GM19240 (cell line): ENCODE results near the gene GPR42.
"Not testable (repeated sequence)": the region's sequence is repeated elsewhere in the genome, so short reads cannot be mapped to it uniquely, and the experiment has no call there.

Experiments
- DNase-seq: peaks from one replicate; pipeline ENCODE4 v3.0.0; 2011; ENCODE audit warnings: low spot score; ENCODE audit not compliant: insufficient read length

Gene GPR42

DNA sequence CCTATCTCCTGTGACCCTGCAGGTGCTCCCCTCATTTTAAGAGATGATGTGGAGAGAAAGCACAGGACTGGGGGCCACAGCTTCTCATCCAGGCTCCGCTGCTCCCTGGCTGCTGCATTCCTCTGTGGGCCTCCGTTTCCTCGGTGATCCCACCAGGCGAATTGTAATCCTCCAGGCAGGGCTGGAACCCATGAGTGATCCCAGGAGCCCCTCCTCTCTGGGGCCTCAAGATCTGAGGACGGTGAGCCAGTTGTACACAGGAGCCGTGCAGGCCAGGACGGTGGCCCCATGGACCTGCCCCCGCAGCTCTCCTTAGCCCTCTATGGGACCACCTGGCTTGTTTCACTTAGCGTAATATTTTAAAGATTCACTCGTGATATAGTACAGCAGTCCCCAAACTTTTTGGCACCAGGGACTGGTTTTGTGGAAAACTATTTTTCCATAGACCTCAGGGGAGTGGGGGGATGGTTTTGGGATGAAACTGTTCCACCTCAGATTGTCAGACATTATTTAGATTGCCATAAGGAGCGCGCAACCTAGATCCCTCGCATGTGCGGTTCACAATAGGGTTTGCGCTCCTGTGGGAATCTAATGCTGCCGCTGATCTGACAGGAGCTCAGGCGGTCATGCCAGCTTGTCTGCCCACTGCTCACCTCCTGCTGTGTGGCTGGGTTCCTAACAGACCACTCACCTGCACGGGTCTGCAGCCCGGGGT is 7.0 kb upstream of the GPR42 start:
- DNase-seq = no peak

DNA sequence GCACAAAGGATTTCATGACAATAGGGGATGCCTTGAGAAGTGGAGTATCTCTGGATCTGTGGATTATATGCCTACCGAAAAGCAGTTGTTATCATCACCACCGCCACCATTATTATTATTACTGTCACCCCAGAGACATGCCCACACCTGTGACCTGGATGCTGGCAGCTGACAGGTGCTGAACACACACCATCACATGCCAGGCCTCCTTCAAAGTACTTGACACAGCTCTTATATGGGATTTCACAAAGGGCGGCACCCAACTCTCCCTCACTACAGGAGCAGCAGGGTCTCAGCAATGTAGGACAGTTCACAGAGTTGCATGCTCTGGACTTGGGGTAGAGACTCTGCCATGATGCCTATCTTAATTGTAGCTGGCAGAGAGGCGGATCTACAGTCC is 5.6 kb upstream of the GPR42 start:
- DNase-seq = no peak

DNA sequence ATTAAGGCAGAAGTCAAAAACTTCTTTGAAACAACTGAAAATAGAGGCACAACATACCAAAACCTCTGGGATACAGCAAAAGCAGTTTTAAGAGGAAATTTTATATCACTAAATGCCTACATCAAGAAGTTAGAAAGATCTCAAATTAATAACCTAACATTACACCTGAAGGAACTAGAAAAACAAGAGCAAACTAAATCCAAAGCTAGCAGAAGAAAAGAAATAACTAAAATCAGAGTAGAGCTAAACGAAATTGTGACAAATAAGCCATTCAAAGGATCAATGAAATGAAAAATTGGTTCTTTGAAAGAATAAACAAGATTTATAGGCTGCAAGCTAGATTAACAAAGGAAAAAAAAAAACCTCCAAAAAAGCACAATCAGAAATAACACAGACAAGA is 2.5 kb upstream of the GPR42 start:
- no peak for DNase-seq

DNA sequence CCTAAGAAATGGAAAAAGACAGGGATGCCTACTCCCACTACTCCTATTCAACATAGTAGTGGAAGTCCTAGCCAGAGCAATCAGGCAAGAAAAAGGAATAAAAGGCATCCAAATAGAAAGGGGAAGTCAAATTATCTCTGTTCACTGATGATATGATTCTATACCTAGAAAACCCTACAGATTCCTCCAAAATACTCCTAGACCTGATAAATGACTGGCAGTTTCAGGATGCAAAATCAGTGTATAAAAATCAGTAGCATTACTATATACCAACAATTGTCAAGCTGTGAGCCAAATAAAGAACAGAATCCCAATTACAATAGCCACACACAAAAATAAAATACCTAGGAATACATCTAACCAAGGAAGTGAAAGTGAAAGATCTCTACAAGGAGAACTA is 1.3 kb upstream of the GPR42 start:
- DNase-seq = no peak

DNA sequence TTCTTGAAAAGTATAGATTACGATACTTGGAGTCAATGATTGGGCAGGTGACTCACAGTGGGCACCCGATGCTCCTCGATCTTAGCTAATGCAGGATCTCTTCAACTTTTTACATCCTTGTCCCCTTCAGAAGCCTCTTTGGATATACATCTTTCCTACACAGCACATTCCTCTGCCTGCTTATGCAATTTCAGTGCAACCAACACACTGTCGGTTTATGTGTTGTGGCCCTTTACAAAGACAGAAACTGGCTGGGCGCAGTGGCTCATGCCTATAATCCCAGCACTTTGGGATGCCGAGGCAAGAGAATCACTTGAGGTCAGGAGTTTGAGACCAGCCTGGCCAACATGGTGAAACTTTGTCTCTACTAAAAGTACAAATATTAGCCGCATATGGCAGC is 2.6 kb downstream of the GPR42 start:
- DNase-seq = no peak

DNA sequence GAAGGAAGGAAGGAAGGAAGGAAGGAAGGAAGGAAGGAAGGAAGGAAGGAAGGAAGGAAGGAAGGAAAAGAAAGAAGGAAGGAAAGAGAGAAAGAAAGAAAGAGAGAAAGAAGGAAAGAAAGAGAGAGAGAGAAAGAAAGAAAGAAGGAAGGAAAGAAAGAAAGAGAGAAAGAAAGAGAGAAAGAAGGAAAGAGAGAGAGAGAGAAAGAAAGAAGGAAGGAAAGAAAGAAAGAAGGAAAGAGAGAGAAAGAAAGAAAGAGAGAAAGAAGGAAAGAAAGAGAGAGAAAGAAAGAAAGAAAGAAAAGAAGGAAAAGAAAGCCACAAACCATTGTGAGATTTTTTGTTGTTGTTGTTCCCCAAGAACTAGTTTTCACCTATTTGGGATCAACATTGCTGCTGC is 3.2 kb downstream of the GPR42 start:
- DNase-seq = not testable (repeated sequence)

DNA sequence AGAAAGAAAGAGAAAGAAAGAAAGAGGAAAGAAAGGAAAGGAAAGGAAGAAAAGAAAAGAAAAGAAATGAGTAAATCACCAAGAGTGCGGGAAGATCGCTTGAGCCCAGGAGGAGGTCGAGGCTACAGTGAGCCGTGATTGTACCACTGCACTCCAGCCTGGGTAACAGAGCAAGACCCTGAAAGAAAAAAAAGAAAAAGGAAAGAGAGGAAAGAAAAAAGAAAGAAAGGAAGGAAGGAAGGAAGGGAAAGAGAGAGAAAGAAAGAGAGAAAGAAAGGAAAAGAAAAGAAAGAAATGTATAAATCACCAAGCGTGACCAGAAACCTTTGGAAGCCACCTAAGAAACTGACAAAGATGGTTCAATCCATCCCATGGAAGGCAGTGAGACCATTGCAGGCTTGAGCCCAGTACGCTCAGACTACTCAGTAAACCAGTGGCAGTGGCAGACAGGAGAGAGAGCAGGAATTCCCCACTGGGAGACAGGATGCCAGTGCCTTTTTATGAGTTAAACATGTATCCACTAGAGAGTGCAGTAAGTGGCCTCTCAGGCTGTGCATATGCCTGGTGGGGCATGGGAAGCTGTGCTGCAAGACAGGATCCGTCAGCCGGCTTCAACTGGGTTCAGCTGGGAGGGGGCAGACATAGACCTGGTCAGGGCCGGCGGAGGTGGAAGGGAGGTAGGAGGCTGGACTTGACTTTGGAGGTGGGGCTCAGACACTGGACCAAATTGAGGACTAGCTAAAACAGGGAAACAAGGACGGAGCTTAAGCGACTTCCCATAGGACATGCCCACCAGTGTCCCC is 4.8 kb downstream of the GPR42 start:
- DNase-seq = no peak

DNA sequence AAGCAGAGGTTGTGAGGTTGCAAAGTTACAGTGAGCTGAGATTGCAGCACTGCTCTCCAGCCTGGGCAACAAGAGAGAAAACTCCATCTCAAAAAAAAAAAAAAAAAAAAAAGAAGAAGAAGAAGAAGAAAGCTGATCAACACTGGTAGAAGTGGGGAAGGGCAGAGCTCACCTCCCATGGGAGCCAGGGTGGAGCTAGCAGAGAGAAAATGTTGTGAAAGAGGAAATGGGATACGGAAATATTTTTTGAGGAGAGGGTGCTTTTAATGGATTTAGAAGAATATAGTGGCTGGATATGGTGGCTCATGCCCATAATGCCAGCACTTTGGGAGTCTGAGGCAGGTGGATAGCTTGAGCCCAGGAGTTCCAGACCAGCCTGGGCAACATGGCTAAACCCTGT is 6.8 kb downstream of the GPR42 start:
- no peak for DNase-seq

DNA sequence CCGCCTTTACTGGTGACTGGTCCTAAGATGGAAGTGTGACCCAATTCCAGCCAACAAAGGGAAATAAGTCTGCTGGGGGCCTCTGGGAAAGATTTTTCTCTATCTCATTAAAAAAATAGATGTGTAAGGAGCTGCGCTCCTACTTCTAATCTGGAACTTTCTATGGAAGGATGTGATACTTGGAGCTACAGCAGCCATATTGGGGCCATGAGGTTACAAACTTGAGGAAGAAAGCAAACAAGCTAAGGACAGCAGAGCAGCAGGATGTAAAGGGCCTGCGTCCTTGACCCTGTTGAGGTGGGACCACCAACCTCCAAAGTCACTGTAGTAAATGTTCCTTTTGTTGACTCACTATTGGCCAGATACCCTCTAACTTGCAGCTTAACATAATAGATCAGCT is 7.5 kb downstream of the GPR42 start:
- DNase-seq = no peak

DNA sequence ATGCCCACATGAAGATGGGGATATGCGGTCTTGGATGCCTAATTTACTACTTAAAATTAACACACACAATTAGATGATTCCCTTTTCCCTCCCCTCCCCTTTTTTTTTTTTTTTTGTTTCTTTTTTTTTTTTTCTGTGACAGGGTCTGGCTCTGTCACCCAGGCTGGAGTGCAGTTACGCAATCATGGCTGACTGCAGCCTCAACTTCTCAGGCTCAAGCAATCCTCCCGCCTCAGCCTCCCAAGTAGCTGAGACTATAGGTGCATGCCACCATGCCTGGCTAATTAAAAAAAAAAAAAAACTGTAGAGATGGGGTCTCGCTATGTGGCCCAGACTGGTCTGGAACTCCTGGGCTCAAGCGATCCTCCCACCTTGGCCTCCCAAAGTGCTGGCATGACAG is 8.7 kb downstream of the GPR42 start:
- DNase-seq = not testable (repeated sequence)

DNA sequence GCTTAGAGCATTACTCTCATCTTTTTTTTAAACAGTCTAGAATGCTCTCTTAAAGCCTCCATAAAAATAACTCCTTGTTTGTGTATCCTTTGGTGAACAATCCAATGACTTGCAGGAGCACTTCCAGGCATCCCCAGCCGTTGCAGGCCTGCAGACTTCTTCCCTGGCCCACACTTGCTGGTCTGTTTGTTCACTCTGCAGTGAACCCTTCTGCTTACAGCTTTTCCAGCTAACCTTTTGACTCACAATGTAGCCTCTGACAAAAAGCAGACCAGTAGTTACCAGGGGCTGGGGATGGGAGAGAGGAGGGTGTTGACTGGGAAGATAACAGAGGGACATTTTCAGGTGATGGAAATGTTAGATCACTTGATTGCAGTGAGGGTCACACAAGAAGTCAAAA is 9.1 kb downstream of the GPR42 start:
- DNase-seq = no peak

DNA sequence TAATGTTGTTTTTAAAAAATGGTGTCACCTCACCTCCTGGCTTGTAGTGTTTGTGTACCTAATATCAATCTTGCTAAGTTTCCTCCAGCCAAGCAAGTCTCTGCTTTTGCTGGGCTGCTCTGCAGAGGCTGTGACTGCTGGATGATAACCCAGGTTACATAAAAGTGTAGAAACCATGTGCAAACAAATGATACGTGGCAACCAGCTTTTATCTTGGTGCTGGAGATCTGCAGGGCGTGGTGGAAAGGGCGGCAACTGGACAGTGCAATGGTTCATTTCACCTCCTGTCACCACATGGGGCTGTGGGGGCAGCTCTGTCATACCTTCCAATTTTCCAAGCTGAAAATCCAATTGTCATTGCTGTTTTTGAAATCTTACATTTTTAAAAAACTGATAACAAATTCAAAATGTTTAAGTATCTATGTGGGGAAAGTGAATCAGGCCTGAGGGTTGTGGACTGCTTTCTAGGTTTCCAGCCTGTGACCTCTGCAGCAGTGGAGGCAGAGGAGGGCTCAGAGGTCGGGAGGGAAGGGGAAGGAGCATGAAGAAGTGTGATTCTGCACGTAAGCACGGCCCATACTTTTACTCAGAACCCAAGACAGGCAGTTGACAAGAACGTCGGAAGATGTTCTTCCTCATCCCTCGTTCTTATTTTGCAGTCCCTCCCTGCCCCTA is 9.7 kb downstream of the GPR42 start:
- no peak for DNase-seq

DNA sequence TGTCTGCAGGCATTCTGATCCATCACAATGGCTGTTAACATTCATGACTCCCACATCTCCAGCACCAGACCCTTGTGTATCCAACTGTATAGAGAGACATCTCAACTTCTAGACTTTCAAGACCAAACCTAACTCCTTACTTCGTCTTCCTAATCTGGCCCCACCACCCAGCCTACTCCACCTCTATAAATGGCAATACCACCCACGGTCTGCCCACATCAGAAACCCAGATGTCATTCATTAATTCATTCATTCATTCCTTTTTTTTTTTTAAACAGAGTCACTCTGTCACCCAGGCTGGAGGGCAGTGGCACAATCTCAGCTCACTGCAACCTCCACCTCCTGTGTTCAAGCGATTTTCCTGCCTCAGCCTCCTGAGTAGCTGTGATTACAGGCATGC is 10.4 kb downstream of the GPR42 start:
- no peak for DNase-seq

DNA sequence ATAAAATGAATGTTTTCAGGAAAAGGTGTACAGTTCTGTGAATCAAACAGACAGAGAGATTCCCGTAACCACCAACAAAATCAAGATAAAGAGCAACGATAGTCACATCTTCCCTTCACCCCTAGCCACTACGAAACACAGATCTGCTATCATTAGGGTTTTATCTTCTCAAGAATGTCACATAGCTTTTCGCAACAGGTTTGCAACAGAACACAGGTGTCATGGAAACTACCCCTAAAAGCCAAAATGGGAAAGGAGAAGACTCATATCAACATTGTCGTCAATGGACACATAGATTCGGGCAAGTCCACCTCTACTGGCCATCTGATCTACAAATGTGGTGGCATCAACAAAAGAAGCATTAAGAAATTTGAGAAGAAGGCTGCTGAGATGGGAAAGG is 11.1 kb downstream of the GPR42 start:
- DNase-seq = no peak

DNA sequence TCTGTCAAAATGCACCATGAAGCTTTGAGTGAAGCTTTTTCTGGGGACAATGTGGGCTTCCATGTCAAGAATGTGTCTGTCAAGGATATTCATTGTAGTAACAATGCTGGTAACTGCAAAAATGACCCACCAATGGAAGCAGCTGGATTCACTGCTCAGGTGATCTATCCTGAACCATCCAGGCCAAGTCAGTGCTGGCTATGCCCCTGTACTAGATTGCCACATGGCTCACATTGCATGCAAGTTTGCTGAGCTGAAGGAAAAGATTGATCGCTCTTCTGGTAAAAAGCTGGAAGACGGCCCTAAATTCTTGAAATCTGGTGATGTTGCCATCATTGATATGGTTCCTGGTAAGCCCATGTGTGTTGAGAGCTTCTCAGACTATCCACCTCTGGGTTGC is 12.7 kb downstream of the GPR42 start:
- no peak for DNase-seq

DNA sequence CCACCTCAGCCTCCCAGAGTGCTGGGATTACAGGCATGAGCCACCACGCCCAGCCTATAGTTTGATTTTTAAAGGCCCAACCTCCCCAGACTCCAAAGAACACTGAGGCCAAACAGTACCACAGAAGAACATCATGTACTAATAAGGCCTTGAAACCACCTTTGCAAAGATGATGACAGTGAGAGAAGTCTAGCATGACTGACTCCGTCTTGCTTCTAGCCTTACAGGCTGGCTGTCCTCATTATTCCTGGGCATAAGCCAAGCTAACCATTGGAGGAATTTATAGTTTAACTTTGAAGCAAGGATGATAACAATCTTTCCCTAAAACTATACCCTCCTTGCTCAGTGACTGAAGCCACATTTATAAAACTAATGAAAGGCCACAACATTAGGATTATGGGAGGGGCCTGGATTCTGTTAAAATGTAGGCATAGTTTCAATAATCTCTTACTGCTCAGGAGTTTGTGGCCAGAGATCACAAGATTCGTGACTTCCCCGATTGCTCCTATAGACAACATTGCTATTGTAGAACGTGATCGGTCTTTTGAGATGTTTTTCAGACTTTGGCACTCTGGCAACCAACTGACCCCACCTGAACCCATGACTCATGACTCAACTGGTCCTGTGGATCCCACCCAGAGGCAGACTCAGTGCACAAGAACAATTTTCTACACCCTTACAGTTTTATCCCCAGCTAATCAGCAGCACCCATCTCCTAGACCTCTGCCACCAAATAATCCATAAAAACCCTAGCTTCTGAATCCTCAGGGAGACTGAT is 17.6 kb downstream of the GPR42 start:
- DNase-seq = no peak

DNA sequence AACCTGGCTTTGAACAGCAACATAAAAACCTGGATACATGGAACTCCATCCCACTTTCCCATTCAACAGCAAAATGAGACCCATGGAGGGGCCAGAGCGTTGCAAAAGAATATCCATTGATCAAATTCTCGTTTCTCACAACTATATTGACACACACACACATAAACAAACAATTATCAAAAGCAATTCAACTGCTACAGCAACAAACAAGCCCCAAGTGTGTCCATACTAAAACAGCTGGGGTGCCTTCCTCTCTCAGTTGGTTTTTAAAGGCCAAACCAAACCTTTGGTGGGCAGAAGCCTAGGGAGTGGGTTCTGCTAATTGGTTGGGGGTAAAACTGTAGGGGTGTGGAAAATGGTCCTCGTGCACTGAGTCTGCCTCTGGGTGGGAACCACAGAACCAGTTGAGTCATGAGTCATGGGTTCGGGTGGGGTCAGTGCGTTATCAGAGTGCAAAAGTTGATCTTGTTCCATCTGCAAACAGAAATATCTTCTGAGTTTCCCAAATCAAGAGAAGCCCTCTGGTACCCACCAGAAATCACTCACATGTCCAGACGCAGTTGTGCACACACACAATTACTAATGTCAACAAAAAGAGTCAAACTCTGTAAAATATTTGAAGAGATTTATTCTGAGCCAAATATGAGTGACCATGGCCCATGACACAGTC is 18.5 kb downstream of the GPR42 start:
- no peak for DNase-seq

DNA sequence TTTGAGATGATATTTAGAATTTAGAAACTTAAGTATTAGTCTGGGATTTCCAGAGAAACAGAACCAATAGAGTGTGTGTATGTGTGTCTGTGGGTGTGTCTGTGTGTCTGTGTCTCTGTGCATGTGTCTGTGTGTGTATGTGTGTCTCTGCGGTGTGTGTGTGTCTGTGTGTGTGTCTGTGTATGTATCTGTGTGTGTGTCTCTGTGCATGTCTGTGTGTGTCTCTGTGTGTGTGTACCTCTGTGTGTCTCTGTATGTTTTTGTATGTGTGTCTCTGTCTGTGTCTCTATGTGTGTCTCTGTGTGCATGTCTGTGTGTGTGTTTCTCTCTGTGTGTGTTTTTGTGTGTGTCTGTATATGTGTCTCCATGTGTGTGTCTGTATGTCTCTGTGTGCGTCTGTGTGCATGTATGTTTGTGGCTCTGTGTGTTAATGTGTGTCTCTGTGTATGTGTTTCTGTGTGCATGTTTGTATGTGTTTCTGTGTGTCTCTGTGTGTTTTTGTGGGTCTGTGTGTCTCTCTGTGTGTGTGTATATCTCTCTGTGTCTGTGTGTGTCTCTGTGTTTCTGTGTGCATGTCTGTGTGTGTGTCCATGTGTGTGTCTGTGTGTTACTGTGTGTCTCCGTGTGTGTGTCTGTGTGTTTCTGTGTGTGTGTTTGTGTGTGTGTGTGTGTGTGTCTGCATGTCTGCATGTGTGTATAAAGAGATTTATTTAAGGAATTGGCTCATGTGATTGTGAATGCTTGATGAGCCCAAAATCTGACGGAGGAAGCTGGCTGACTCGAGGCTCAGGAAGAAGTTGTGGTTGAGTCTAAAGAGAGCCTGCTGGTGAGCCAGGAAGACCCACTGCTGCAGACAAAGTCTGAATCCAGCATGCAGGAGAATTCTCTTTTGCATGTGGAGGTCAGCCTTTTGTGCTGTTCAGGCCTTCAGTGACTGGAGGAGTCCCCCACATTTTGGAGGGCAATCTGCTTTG is 22.2 kb downstream of the GPR42 start:
- no peak for DNase-seq

DNA sequence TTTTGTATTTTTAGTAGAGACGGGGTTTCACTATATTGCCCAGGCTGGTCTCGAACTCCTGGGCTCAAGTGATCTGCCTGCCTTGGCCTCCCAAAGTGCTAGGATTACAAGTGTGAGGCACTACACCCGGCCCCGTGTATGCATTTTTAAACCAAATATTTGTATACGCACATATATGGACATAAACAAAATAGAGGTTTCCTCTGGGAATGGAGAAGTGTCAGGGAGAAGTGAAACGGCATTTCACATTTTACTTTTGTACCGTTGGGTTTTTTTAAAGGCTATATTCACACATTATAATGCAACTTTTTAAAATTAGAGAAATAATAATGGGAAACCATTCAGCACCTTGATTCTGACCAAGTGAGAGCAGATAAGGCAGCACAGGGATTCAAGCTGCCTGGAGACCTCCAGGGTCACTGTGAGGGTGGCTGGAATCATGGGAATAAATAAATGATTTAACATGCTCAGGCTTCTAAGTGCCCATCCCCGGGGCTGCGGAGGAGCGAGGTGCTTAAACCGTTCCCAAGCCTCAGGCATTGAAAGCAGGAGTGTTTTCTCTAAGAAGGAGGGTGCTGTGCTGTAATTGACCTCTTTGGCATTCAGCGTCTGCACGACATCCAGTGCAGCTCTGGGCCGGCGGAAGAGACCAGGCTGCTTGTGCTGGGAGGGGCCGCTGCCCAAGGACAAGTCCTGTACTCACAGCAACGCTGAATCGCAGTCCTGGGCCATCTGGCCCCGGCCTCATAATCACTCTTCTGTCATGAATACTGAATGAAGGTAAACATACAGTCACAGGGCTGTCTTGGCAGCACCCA is 24.7 kb downstream of the GPR42 start:
- DNase-seq = no peak
